Measurements from ENCODE around the gene SCOC. TPM values are rescaled to one million over a fixed set of nuclear protein-coding genes. Genes with fewer than 3 reads are reported as not detected.

The SCOC gene
- 10 to 100 TPM; 23.9 to 31.6 (median 28.5) TPM for total RNA-seq
- polyA plus RNA-seq: 10 to 100 TPM; 32.6 to 85.9 (median 40.7) TPM
- long read RNA-seq, donor 1, transcript SCOC-211 (4 exons, 1,959 nt): major isoform, 31 of 35 reads
- long read RNA-seq, donor 1, partial matches to known transcripts: 0 of 35 reads
- long read RNA-seq, donor 1, other reads (novel, unspliced or antisense): 0 of 35 reads
- long read RNA-seq, donor 2, transcript SCOC-211 (4 exons, 1,959 nt): major isoform, 65 of 72 reads
- long read RNA-seq, donor 2, partial matches to known transcripts: 1 of 72 reads
- long read RNA-seq, donor 2, other reads (novel, unspliced or antisense): 4 of 72 reads

- no peaks in the 10 kb centered on the region for H3K9me3 ChIP-seq
- H3K4me3 ChIP-seq: peak within 1 kb of the TSS; percentile 94
- no peaks in the 10 kb centered on the region for H3K36me3 ChIP-seq (ENCODE audit: insufficient read depth in 1 of 2, low read depth in 1 of 2)
- no peaks in the 10 kb centered on the region for H3K27me3 ChIP-seq (ENCODE audit: insufficient read depth in 3 of 3, low read length in 2 of 3)
- DNase-seq (peak; percentile 98 to 99), ATAC-seq (peak; percentile 98 to 99 (median 99))
- 0% methylated on average over 55 to 63 of the region's 63 CpGs for WGBS, 3 donors
- intact Hi-C loops (cut with DNase I): loop anchor here (5.0 to 10.0 kb wide), 3 partner anchors 149 to 761 kb away; partner anchors contain the start of genes ELMOD2 (in 2 of the 2) and RNF150 (in 1 of the 2)
- peaks cover 28% of the 10 kb centered on the region for H3K4me1 ChIP-seq
- TF ChIP-seq CTCF (IDR thresholded peaks at IDR 0.05): no peak
- peak within 1 kb of the TSS; percentile 94 for H3K27ac ChIP-seq
These were observed at the start of gene SCOC for GRCh38 chr4:140373328-140374129. Gene SCOC, plus strand, starts transcription at chr4:140373646. Its CDS starts 5,525 bp downstream, at chr4:140379171.

GRCh38 chr4:140326395-140326993 lies 47.0 kb upstream of the SCOC start:
- 47 to 63% (median 53%) methylated on average over 2 of the region's 2 CpGs for WGBS, 3 donors
- ATAC-seq (peak; percentile 71 to 87 (median 80)), DNase-seq (no peak)
- TF ChIP-seq CTCF (IDR thresholded peaks at IDR 0.05): peak; percentile 58
- intact Hi-C loops (cut with DNase I): loop anchor here (10.0 kb wide), 2 partner anchors 312 to 322 kb away; no protein-coding TSS in a partner anchor
- Histone ChIP-seq H3K4me3 (no peak overlapping the region), H3K9me3 (no peaks in the 10 kb centered on the region), H3K27ac (no peak overlapping the region), H3K27me3 (ENCODE audit: insufficient read depth in 3 of 3, low read length in 2 of 3) (no peaks in the 10 kb centered on the region), H3K4me1 (no peaks in the 10 kb centered on the region), H3K36me3 (ENCODE audit: insufficient read depth in 1 of 2, low read depth in 1 of 2) (no peaks in the 10 kb centered on the region)

GRCh38 chr4:140330311-140330900 lies 43.0 kb upstream of the SCOC start:
- H3K27me3 ChIP-seq (ENCODE audit: insufficient read depth in 3 of 3, low read length in 2 of 3): no peaks in the 10 kb centered on the region
- H3K36me3 ChIP-seq (ENCODE audit: insufficient read depth in 1 of 2, low read depth in 1 of 2): no peaks in the 10 kb centered on the region
- 80 to 81% (median 81%) methylated on average over 1 of the region's 1 CpG for WGBS, 3 donors
- no peak overlapping the region for H3K27ac ChIP-seq
- no peak overlapping the region for H3K4me3 ChIP-seq
- H3K4me1 ChIP-seq: no peaks in the 10 kb centered on the region
- no peaks in the 10 kb centered on the region for H3K9me3 ChIP-seq
- DNase-seq (no peak), ATAC-seq (no peak)
- peak; percentile 36 for TF ChIP-seq CTCF (IDR thresholded peaks at IDR 0.05)
- intact Hi-C loops (cut with DNase I): no loop called here

GRCh38 chr4:140331245-140331644 lies 42.2 kb upstream of the SCOC start:
- intact Hi-C loops (cut with DNase I): no loop called here
- Histone ChIP-seq H3K4me3 (no peak overlapping the region), H3K27ac (no peak overlapping the region), H3K9me3 (no peaks in the 10 kb centered on the region), H3K27me3 (ENCODE audit: insufficient read depth in 3 of 3, low read length in 2 of 3) (no peaks in the 10 kb centered on the region), H3K36me3 (ENCODE audit: insufficient read depth in 1 of 2, low read depth in 1 of 2) (no peaks in the 10 kb centered on the region), H3K4me1 (no peaks in the 10 kb centered on the region)
- DNase-seq (no peak), ATAC-seq (no peak)
- 79 to 89% (median 88%) methylated on average over 1 of the region's 1 CpG for WGBS, 3 donors
- TF ChIP-seq CTCF (IDR thresholded peaks at IDR 0.05): no peak

Measured in psoas muscle (tissue), 8 donors.